ENCODE measurements around the gene VSIG10L2.
"Not testable (repeated sequence)": the region's sequence is repeated elsewhere in the genome, so short reads cannot be mapped to it uniquely, and the experiment has no call there.

Gene VSIG10L2

GRCh38 chr11:125974284-125974683, 28.4 kb downstream of the VSIG10L2 start:
- DNase-seq = no peak

GRCh38 chr11:125975634-125976033, 29.8 kb downstream of the VSIG10L2 start:
- DNase-seq = no peak

- DNase-seq = no peak
These were observed 30.3 kb downstream of the VSIG10L2 start for GRCh38 chr11:125976156-125976555.

- no peak for DNase-seq
These were observed 31.5 kb downstream of the VSIG10L2 start for GRCh38 chr11:125977333-125977732.

GRCh38 chr11:125978181-125978716, 32.4 kb downstream of the VSIG10L2 start:
- DNase-seq = no peak

GRCh38 chr11:125978778-125979407, 33.0 kb downstream of the VSIG10L2 start:
- DNase-seq = no peak

- no peak for DNase-seq
These were observed 33.7 kb downstream of the VSIG10L2 start for GRCh38 chr11:125979511-125979910.

- no peak for DNase-seq
These were observed 34.6 kb downstream of the VSIG10L2 start for GRCh38 chr11:125980436-125980835.

GRCh38 chr11:125982348-125982730, 36.5 kb downstream of the VSIG10L2 start:
- DNase-seq = no peak

GRCh38 chr11:125985956-125986355, 40.1 kb downstream of the VSIG10L2 start:
- DNase-seq = not testable (repeated sequence)

- DNase-seq = no peak
These were observed 41.3 kb downstream of the VSIG10L2 start for GRCh38 chr11:125987066-125987641.

- no peak for DNase-seq
These were observed 44.4 kb downstream of the VSIG10L2 start for GRCh38 chr11:125990244-125990643.

GRCh38 chr11:125992893-125993292, 47.0 kb downstream of the VSIG10L2 start:
- DNase-seq = no peak

- no peak for DNase-seq
These were observed 48.7 kb downstream of the VSIG10L2 start for GRCh38 chr11:125994509-125994908.

GRCh38 chr11:125995313-125995712, 49.5 kb downstream of the VSIG10L2 start:
- DNase-seq = no peak

GRCh38 chr11:125998267-125998666, 52.4 kb downstream of the VSIG10L2 start:
- no peak for DNase-seq

GRCh38 chr11:125999234-125999880, 53.5 kb downstream of the VSIG10L2 start:
- DNase-seq = no peak

GRCh38 chr11:126002181-126002580, 56.3 kb downstream of the VSIG10L2 start:
- no peak for DNase-seq
